Right hindlimb (tissue), 1 donor: ENCODE measurements around the gene SRP14.
"Not testable (repeated sequence)": the region's sequence is repeated elsewhere in the genome, so short reads cannot be mapped to it uniquely, and the experiment has no call there.

ENCODE experiments used
- DNase-seq: peaks from one replicate; pipeline ENCODE4 v3.0.0-alpha.2; 2018

SRP14 gene

DNA sequence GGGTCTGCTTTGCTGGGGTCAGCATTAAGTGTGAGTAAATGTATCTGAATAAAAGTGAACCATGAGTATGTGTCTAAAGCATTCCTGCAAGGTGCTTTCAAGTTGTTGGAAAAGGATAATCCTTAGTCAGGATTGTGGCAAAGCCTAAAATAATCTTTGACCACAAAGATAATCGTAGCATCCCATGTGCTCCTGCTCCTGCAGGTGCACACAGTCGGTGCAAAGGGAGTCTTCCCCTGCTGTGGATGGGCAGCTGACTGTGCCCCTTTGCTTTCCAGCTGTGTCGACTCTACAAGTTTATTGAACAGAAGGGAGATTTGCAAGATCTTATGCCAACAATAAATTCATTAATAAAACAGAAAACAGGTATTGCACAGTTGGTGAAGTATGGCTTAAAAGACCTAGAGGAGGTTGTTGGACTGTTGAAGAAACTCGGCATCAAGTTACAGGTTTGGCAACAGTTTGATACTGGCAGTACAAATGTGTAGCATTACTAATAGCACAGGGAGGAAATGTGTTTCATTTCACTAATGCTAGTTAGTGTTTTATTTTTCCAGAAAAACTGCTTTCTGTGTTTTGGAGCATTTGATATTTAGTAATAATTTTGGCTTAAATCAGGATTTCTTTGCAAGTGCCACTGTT, 22.6 kb downstream of the SRP14 start:
- DNase-seq: no peak

GRCh38 chr15:40014390-40014789, 24.6 kb downstream of the SRP14 start:
- no peak for DNase-seq

DNA sequence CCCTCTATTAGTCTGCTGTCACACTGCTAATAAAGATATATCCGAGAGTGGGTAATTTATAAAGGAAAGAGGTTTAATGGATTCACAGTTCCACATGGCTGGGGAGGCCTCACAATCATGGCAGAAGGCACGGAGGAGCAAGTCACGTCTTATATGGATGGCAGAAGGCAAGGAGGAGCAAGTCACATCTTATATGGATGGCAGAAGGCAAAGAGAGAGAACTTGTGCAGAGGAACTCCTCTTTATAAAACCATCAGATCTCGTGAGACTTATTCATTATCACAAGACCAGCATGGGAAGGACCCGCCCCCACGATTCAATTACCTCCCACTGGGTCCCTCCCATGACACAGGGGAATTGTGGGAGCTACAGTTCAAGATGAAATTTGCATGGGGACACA, 25.6 kb downstream of the SRP14 start:
- not testable (repeated sequence) for DNase-seq

GRCh38 chr15:40011303-40011702, 27.7 kb downstream of the SRP14 start:
- DNase-seq: no peak

GRCh38 chr15:40010686-40011085, 28.3 kb downstream of the SRP14 start:
- no peak for DNase-seq

- DNase-seq: no peak
Observed at GRCh38 chr15:40008061-40008765, 30.8 kb downstream of the SRP14 start.

DNA sequence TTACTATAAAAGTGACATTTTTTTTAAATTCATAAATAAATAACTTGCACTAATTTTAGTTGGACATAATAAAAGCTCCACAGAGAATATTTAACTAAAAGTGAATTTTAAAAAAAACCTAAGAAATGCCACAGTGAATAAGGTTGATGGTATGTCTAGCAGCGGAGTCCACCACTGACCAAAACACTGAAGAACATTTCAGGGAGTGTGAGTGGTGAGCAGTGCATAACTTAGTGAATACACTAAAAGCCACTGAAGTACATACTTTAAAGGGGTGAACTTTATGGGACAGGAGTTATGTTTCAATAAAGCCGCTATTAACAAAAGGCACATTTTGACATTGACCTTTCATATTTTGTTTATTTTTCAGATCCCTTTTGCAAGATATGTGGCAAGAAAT, 32.3 kb downstream of the SRP14 start:
- no peak for DNase-seq

DNA sequence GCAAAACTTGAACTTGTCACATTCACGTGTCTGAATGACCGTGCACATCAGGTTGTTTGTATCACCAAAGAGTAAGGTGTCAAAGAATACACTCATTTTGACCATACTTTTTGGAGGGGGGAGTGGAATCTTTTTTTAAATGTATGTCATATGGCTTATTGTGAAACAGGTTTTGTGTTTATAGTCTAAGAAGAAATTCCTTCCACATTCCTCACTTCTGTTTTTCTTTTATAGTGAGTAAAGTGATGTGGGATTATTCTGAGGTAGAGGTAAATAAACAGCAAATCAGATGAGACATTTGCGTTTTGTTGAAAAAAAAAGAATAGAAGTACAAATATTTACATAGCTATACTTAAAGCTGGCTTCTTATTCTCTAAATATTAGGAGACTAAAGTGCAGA, 33.0 kb downstream of the SRP14 start:
- DNase-seq: no peak

DNA sequence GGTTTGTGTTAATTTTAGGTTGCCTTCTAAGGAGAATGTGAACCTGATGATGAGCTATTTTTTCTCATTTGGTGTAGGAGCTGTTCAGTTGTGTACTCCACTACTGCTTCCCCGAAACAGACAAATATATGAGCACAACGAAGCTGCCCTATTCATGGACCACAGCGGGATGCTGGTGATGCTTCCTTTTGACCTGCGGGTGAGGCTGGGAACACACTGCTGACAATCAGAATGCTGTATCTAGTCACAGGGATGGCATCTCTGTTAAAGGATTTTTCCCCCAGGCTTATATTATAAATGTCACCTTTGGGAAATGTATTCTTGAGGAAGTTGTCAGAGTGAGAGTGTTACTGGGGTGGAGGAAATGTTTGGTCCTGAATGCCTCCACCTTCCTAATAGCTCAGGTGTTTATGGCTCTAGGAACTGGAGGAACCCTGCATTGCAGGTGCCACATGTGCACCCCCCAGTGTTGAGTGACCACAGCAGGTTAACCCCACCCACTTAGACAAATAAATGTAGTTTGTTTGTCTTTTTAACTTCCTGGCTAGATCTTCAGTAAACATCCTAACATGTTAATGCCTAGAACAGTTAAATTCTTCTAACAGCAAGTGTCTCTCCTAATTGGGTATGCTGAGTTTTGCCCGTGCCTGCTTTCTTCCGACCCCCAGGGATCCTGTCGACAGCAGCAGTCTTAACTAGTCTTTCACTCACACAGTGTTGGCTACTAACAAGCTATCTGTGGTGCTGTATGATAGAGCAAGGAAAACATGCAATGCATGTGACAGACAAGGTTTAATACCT, 35.7 kb downstream of the SRP14 start:
- no peak for DNase-seq

GRCh38 chr15:40002295-40002694, 36.7 kb downstream of the SRP14 start:
- DNase-seq: no peak

DNA sequence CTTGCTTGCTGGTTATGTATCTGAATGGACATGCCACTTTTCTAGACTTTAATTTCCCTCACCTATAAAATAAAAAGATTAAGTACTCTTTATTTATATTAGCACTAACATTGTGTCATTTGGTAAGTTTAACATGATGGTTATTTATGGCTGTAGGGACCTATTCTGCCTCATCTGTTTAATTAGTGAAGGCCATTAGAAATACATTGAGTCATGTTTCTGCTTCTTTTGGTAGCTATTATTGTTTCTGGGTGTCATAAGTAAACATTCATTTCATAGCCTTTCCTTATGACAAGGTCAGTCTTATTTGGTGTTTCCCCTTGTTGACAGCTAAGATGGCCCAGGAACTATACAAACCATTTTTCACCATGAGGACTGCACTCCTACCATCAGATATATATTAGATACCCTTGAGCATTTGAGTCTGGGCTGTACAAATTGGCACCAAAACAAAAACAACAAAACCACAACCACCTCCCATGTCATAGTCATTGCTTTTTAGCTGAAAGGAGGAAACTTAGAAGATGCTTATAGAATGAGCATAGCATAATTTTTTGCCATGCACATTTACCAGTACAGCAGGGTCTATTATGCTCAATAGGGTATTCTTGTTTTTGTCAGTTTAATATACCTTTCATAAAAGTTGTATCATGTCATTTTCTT, 39.3 kb downstream of the SRP14 start:
- no peak for DNase-seq

DNA sequence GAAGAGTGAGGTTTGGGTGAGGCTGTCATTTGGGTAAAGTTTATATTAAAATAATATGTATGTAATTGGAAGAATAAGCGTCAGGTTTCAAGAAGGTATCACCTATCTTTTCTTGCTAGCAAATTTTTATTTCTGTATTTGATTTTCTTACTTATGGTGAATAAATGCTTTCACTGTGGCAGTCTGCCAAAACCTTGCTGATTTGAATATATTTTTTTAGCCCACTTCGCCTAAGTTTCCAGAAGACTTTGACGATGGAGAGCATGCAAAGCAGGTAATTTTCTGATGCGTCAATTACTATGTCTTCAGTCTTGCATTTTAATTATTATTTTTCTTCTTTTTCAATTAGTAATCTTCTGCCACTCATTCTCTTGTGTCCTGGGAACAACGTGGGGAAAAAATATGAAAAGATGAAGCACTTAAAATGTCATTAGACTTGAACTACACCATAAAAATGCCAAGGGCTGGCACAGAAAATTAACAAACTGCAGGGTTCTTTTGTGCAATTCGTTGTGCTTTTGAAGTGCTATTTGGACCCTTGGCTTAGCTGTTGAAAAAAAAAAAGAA, 40.4 kb downstream of the SRP14 start:
- no peak for DNase-seq

GRCh38 chr15:39997639-39998038, 41.3 kb downstream of the SRP14 start:
- DNase-seq: no peak

DNA sequence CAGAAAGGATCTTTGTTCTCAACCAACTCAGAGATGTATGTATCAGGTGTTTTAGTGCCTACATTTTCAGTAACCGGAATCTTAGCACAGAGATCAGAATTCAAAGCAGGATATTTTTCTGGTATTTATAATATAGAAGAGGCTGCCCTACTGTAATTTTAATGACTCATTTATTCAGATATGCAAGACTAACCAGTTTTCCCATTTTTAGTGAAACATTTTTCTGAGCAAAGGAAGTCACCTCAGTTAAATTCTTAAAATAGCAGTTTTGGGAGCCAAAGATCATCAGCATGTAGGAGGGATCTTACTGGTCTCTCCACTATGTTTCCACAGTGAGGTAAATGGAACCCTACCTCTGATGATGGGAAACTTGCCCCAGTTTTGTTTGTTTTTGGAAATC, 42.0 kb downstream of the SRP14 start:
- no peak for DNase-seq

DNA sequence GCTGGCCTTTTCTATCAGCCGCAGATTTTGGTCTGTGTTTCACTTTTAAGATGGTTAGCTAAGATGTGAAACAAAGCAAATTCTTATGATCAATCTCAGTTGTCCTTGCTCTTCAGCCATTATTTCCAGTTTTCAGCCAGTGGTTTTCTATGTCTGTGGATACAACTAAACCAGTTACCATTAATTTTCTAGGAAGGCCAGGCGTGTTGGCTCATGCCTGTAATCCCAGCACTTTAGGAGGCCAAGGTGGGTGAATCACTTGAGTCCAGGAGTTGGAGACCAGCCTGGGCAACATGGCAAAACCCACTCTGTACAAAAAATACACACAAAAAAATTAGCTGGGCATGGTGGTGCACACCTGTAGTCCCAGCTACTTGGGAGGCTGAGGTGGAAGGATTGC, 42.8 kb downstream of the SRP14 start:
- DNase-seq: not testable (repeated sequence)

DNA sequence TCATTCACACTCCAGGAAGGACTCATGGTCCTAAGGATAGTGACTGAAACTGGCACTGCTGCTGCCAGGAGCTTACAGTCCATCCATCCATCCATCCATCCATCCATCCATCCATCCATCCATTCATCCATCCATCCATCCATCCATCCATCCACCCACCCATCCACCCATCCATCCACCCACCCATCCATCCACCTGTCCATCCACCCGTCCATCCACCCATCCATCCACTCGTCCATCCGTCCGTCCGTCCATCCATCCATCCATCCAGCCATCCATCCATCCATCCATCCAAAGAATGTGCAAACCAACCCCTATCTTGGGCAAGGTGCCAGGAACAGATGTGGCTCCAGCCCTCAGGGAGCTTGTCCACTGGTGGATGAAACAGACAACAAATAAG, 46.0 kb downstream of the SRP14 start:
- not testable (repeated sequence) for DNase-seq

DNA sequence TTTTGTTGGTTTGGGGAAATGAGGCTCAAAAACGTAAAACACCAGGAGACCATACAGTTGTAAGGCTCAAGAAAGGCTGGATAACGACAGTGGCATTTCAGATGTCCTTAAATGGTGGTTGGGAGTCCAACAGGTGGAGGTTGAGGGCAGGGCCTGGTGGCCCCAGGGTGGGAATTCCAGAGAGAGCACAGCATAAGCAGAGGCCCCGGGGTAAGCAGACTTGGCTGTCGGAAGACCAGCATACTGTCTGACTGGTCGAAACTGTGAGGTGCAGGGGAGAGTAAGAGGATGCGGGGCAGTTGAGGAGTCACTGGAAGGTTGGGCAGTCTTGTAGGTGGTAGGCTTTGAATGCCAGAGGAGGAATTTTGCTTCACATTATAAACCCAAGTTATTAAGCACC, 48.3 kb downstream of the SRP14 start:
- DNase-seq: no peak

GRCh38 chr15:39987821-39988220, 51.2 kb downstream of the SRP14 start:
- no peak for DNase-seq
